ENCODE results near the gene RNF14. TPM values are rescaled to one million over a fixed set of nuclear protein-coding genes. Genes with fewer than 3 reads are reported as not detected.

The RNF14 gene
- total RNA-seq, 2 donors from 2014 or later: 59.3 to 61.2 TPM

- intact Hi-C loops (cut with DNase I): no loop called here
Measured at GRCh38 chr5:142008813-142009212, 39.9 kb downstream of the RNF14 start.

GRCh38 chr5:142009886-142010285, 41.0 kb downstream of the RNF14 start:
- intact Hi-C loops (cut with DNase I): loop anchor here in 1 of 2 donors (5.0 kb wide), 1 partner anchor 137 kb away; no protein-coding TSS in a partner anchor
- no peak for DNase-seq (ENCODE audit: low spot score)

More at GRCh38 chr5:142008813-142009212, 39.9 kb downstream of the RNF14 start:
- DNase-seq (ENCODE audit: low spot score): no peak

GRCh38 chr5:142011572-142012185, 42.8 kb downstream of the RNF14 start:
- intact Hi-C loops (cut with DNase I): loop anchor here in 1 of 2 donors (5.0 kb wide), 1 partner anchor 136 kb away; no protein-coding TSS in a partner anchor
- DNase-seq (ENCODE audit: low spot score): no peak

- intact Hi-C loops (cut with DNase I): loop anchor here in 1 of 2 donors (5.0 kb wide), 1 partner anchor 135 kb away; no protein-coding TSS in a partner anchor
- peak; percentile 86 for DNase-seq (ENCODE audit: low spot score)
Measured at GRCh38 chr5:142012186-142012785, 43.4 kb downstream of the RNF14 start.

- peak; percentile 95 for DNase-seq (ENCODE audit: low spot score)
- intact Hi-C loops (cut with DNase I): loop anchor here in 1 of 2 donors (5.0 kb wide), 1 partner anchor 134 kb away; no protein-coding TSS in a partner anchor
Measured at GRCh38 chr5:142012792-142013388, 44.0 kb downstream of the RNF14 start, which contains the start of gene GNPDA1. TSS of gene GNPDA1 (minus strand) at chr5:142013027. CDS start at chr5:142012035, 992 bp downstream.

GRCh38 chr5:142013734-142014521, 45.0 kb downstream of the RNF14 start:
- DNase-seq (ENCODE audit: low spot score): peak; percentile 91
- intact Hi-C loops (cut with DNase I): loop anchor here in 1 of 2 donors (5.0 kb wide), 1 partner anchor 133 kb away; no protein-coding TSS in a partner anchor

- no peak for DNase-seq (ENCODE audit: low spot score)
Measured at GRCh38 chr5:142014911-142015584, 46.1 kb downstream of the RNF14 start.

GRCh38 chr5:142015781-142016533, 47.1 kb downstream of the RNF14 start:
- intact Hi-C loops (cut with DNase I): no loop called here
- no peak for DNase-seq (ENCODE audit: low spot score)

More at GRCh38 chr5:142014911-142015584, 46.1 kb downstream of the RNF14 start:
- intact Hi-C loops (cut with DNase I): loop anchor here in 1 of 2 donors (5.0 kb wide), 1 partner anchor 132 kb away; no protein-coding TSS in a partner anchor

- intact Hi-C loops (cut with DNase I): no loop called here
- no peak for DNase-seq (ENCODE audit: low spot score)
Measured at GRCh38 chr5:142016556-142016955, 47.7 kb downstream of the RNF14 start.

GRCh38 chr5:142017832-142018427, 49.0 kb downstream of the RNF14 start:
- intact Hi-C loops (cut with DNase I): no loop called here
- no peak for DNase-seq (ENCODE audit: low spot score)

- DNase-seq (ENCODE audit: low spot score): no peak
- intact Hi-C loops (cut with DNase I): no loop called here
Measured at GRCh38 chr5:142020122-142020659, 51.3 kb downstream of the RNF14 start.

- intact Hi-C loops (cut with DNase I): no loop called here
- DNase-seq (ENCODE audit: low spot score): no peak
Measured at GRCh38 chr5:142023836-142024235, 54.9 kb downstream of the RNF14 start.

GRCh38 chr5:142024771-142025304, 55.9 kb downstream of the RNF14 start:
- intact Hi-C loops (cut with DNase I): loop anchor here in 1 of 2 donors (5.0 kb wide), 1 partner anchor 37 kb away; no protein-coding TSS in a partner anchor
- DNase-seq (ENCODE audit: low spot score): peak; percentile 96

GRCh38 chr5:142025637-142026036, 56.7 kb downstream of the RNF14 start:
- intact Hi-C loops (cut with DNase I): loop anchor here in 1 of 2 donors (5.0 kb wide), 1 partner anchor 37 kb away; no protein-coding TSS in a partner anchor
- no peak for DNase-seq (ENCODE audit: low spot score)

GRCh38 chr5:142032150-142032549, 63.2 kb downstream of the RNF14 start:
- intact Hi-C loops (cut with DNase I): loop anchor here in 1 of 2 donors (5.0 kb wide), 1 partner anchor 1155 kb away; no protein-coding TSS in a partner anchor
- no peak for DNase-seq (ENCODE audit: low spot score)

GRCh38 chr5:142032747-142033631, 64.1 kb downstream of the RNF14 start:
- DNase-seq (ENCODE audit: low spot score): no peak
- intact Hi-C loops (cut with DNase I): loop anchor here in 1 of 2 donors (5.0 kb wide), 1 partner anchor 1154 kb away; no protein-coding TSS in a partner anchor

Data from posterior vena cava (tissue), 2 donors.